ENCODE data around the gene TNP2.

The TNP2 gene

GRCh38 chr16:11256661-11257130 lies 12.4 kb downstream of the TNP2 start:
- FAIRE-seq (no peak), DNase-seq (ENCODE audit: low spot score) (peak; percentile 59)

- no peak for FAIRE-seq
- peak; percentile 95 for DNase-seq (ENCODE audit: low spot score)
Observed at GRCh38 chr16:11255737-11256660, 13.1 kb downstream of the TNP2 start, which contains the start of gene SOCS1. Gene SOCS1 (minus strand): TSS chr16:11256204. CDS start chr16:11255478, 726 bp downstream.

- no peak for FAIRE-seq
- peak; percentile 67 for DNase-seq (ENCODE audit: low spot score)
Observed at GRCh38 chr16:11254913-11255736, 14.0 kb downstream of the TNP2 start.

- FAIRE-seq (no peak), DNase-seq (ENCODE audit: low spot score) (no peak)
Observed at GRCh38 chr16:11253995-11254912, 14.9 kb downstream of the TNP2 start.

- DNase-seq (ENCODE audit: low spot score) (no peak), FAIRE-seq (no peak)
Observed at GRCh38 chr16:11253009-11253994, 15.8 kb downstream of the TNP2 start.

GRCh38 chr16:11252482-11252931 lies 16.6 kb downstream of the TNP2 start:
- FAIRE-seq: no peak
- no peak for DNase-seq (ENCODE audit: low spot score)

GRCh38 chr16:11251525-11252481 lies 17.3 kb downstream of the TNP2 start:
- FAIRE-seq: no peak

GRCh38 chr16:11250786-11251524 lies 18.2 kb downstream of the TNP2 start:
- DNase-seq (ENCODE audit: low spot score) (no peak), FAIRE-seq (no peak)

More at GRCh38 chr16:11251525-11252481, 17.3 kb downstream of the TNP2 start:
- peak; percentile 83 for DNase-seq (ENCODE audit: low spot score)

- FAIRE-seq: no peak
- no peak for DNase-seq (ENCODE audit: low spot score)
Observed at GRCh38 chr16:11250091-11250785, 18.9 kb downstream of the TNP2 start.

- FAIRE-seq (no peak), DNase-seq (ENCODE audit: low spot score) (no peak)
Observed at GRCh38 chr16:11249233-11250061, 19.7 kb downstream of the TNP2 start.

- FAIRE-seq (no peak), DNase-seq (ENCODE audit: low spot score) (no peak)
Observed at GRCh38 chr16:11248133-11248532, 21.0 kb downstream of the TNP2 start.

- FAIRE-seq (no peak), DNase-seq (ENCODE audit: low spot score) (no peak)
Observed at GRCh38 chr16:11245988-11246387, 23.1 kb downstream of the TNP2 start.

- no peak for FAIRE-seq
- DNase-seq (ENCODE audit: low spot score): no peak
Observed at GRCh38 chr16:11245222-11245737, 23.8 kb downstream of the TNP2 start.

- FAIRE-seq: no peak
- no peak for DNase-seq (ENCODE audit: low spot score)
Observed at GRCh38 chr16:11242658-11243057, 26.5 kb downstream of the TNP2 start.

GRCh38 chr16:11241480-11242204 lies 27.5 kb downstream of the TNP2 start:
- FAIRE-seq (no peak), DNase-seq (ENCODE audit: low spot score) (no peak)
